Activated CD8-positive, alpha-beta memory T cell treated with anti-CD3 and anti-CD28 coated beads for 24 hours (primary cell): Measurements from ENCODE around the gene CARD18.

Source experiments
- DNase-seq: peaks from one replicate; pipeline ENCODE4 v3.0.0-alpha.2; 2020

Gene CARD18

GRCh38 chr11:105139669-105140068 is at the start of gene CARD18:
CARD18 (minus strand) TSS chr11:105139769; CDS start chr11:105139726, 43 bp downstream.
- DNase-seq: no peak

GRCh38 chr11:105183987-105184386 is 44.4 kb upstream of the CARD18 start:
- no peak for DNase-seq

GRCh38 chr11:105183426-105183825 is 43.9 kb upstream of the CARD18 start:
- no peak for DNase-seq

GRCh38 chr11:105181521-105181920 is 42.0 kb upstream of the CARD18 start:
- no peak for DNase-seq

GRCh38 chr11:105181100-105181499 is 41.5 kb upstream of the CARD18 start:
- DNase-seq: no peak

GRCh38 chr11:105179542-105180278 is 40.1 kb upstream of the CARD18 start:
- DNase-seq: no peak

GRCh38 chr11:105177658-105178057 is 38.1 kb upstream of the CARD18 start:
- no peak for DNase-seq

GRCh38 chr11:105168457-105168856 is 28.9 kb upstream of the CARD18 start:
- DNase-seq: no peak

GRCh38 chr11:105167244-105167643 is 27.7 kb upstream of the CARD18 start:
- no peak for DNase-seq

GRCh38 chr11:105164208-105164607 is 24.6 kb upstream of the CARD18 start:
- DNase-seq: no peak

GRCh38 chr11:105162506-105162905 is 22.9 kb upstream of the CARD18 start:
- no peak for DNase-seq

GRCh38 chr11:105158436-105158835 is 18.9 kb upstream of the CARD18 start:
- no peak for DNase-seq

- DNase-seq: no peak
These were observed 17.2 kb upstream of the CARD18 start for GRCh38 chr11:105156720-105157119.

GRCh38 chr11:105156231-105156630 is 16.7 kb upstream of the CARD18 start:
- DNase-seq: no peak

- DNase-seq: no peak
These were observed 16.1 kb upstream of the CARD18 start for GRCh38 chr11:105155679-105156078.

GRCh38 chr11:105153392-105153791 is 13.8 kb upstream of the CARD18 start:
- no peak for DNase-seq

GRCh38 chr11:105152560-105152959 is 13.0 kb upstream of the CARD18 start:
- DNase-seq: no peak

- DNase-seq: no peak
These were observed 12.5 kb upstream of the CARD18 start for GRCh38 chr11:105152021-105152512.

- DNase-seq: no peak
These were observed 9.9 kb upstream of the CARD18 start for GRCh38 chr11:105149477-105149876.

- DNase-seq: no peak
These were observed 8.7 kb upstream of the CARD18 start for GRCh38 chr11:105148241-105148640.

GRCh38 chr11:105144887-105145286 is 5.3 kb upstream of the CARD18 start:
- no peak for DNase-seq

GRCh38 chr11:105142167-105142566 is 2.6 kb upstream of the CARD18 start:
- DNase-seq: no peak

GRCh38 chr11:105137286-105137685 is 2.3 kb downstream of the CARD18 start:
- DNase-seq: no peak

GRCh38 chr11:105135883-105136282 is 3.7 kb downstream of the CARD18 start:
- no peak for DNase-seq
